IPS-18a (cell line): ENCODE measurements around the gene MCRIP2.

ENCODE experiments used
- H3K27ac ChIP-seq: one replicate; pipeline ENCODE4 v1.5.1; 2013; ENCODE audit warnings: low read length
- H3K27me3 ChIP-seq: one replicate; pipeline ENCODE4 v1.6.1; 2013; ENCODE audit warnings: mild to moderate bottlenecking, low read length; ENCODE audit not compliant: control insufficient read depth, insufficient read depth
- H3K36me3 ChIP-seq: one replicate; pipeline ENCODE4 v1.6.1; 2013; ENCODE audit warnings: low read depth, low read length; ENCODE audit not compliant: control insufficient read depth
- H3K4me1 ChIP-seq: one replicate; pipeline ENCODE4 v1.6.1; 2013; ENCODE audit warnings: low read depth, low read length; ENCODE audit not compliant: control insufficient read depth
- H3K4me3 ChIP-seq: one replicate; pipeline ENCODE4 v1.5.1; 2013; ENCODE audit warnings: low read length
- H3K9ac ChIP-seq: one replicate; pipeline ENCODE4 v1.6.1; 2013; ENCODE audit warnings: mild to moderate bottlenecking, low read length, moderate library complexity
- H3K9me3 ChIP-seq: one replicate; pipeline ENCODE4 v1.6.1; 2013; ENCODE audit warnings: low read depth, low read length; ENCODE audit not compliant: control insufficient read depth

MCRIP2 gene

GRCh38 chr16:620700-621525 lies 20.7 kb upstream of the MCRIP2 start:
- no peaks in the 10 kb centered on the region for H3K27me3 ChIP-seq
- H3K9me3 ChIP-seq: no peaks in the 10 kb centered on the region
- no peaks in the 10 kb centered on the region for H3K4me1 ChIP-seq
- H3K27ac ChIP-seq: no peak overlapping the region
- no peak overlapping the region for H3K9ac ChIP-seq
- no peaks in the 10 kb centered on the region for H3K36me3 ChIP-seq
- H3K4me3 ChIP-seq: no peak overlapping the region

- H3K27ac ChIP-seq: no peak overlapping the region
- H3K9ac ChIP-seq: no peak overlapping the region
- no peaks in the 10 kb centered on the region for H3K36me3 ChIP-seq
- H3K4me3 ChIP-seq: no peak overlapping the region
- H3K4me1 ChIP-seq: no peaks in the 10 kb centered on the region
- no peaks in the 10 kb centered on the region for H3K27me3 ChIP-seq
- no peaks in the 10 kb centered on the region for H3K9me3 ChIP-seq
Observed at GRCh38 chr16:621526-622105, 20.0 kb upstream of the MCRIP2 start.

GRCh38 chr16:622920-623280 lies 18.7 kb upstream of the MCRIP2 start:
- Histone ChIP-seq H3K36me3 (no peaks in the 10 kb centered on the region), H3K27me3 (no peaks in the 10 kb centered on the region), H3K27ac (no peak overlapping the region)

GRCh38 chr16:624526-625070 lies 17.0 kb upstream of the MCRIP2 start:
- Histone ChIP-seq H3K9me3 (no peaks in the 10 kb centered on the region), H3K27me3 (no peaks in the 10 kb centered on the region), H3K36me3 (no peaks in the 10 kb centered on the region), H3K4me3 (no peak overlapping the region), H3K9ac (no peak overlapping the region), H3K27ac (no peak overlapping the region), H3K4me1 (peaks cover 2% of the 10 kb centered on the region)

More at GRCh38 chr16:622920-623280, 18.7 kb upstream of the MCRIP2 start:
- H3K9me3 ChIP-seq: no peaks in the 10 kb centered on the region
- no peak overlapping the region for H3K9ac ChIP-seq
- no peak overlapping the region for H3K4me3 ChIP-seq
- H3K4me1 ChIP-seq: no peaks in the 10 kb centered on the region

- Histone ChIP-seq H3K9me3 (no peaks in the 10 kb centered on the region), H3K27me3 (no peaks in the 10 kb centered on the region), H3K4me1 (peaks cover 10% of the 10 kb centered on the region), H3K9ac (no peak overlapping the region), H3K36me3 (no peaks in the 10 kb centered on the region), H3K27ac (no peak overlapping the region), H3K4me3 (no peak overlapping the region)
Observed at GRCh38 chr16:625117-625976, 16.3 kb upstream of the MCRIP2 start.

GRCh38 chr16:625977-626765 lies 15.5 kb upstream of the MCRIP2 start:
- Histone ChIP-seq H3K27ac (no peak overlapping the region), H3K9me3 (no peaks in the 10 kb centered on the region), H3K4me3 (no peak overlapping the region), H3K4me1 (peaks cover 11% of the 10 kb centered on the region), H3K27me3 (no peaks in the 10 kb centered on the region), H3K9ac (no peak overlapping the region), H3K36me3 (no peaks in the 10 kb centered on the region)

- Histone ChIP-seq H3K4me3 (no peak overlapping the region), H3K9me3 (no peaks in the 10 kb centered on the region), H3K27me3 (no peaks in the 10 kb centered on the region), H3K36me3 (no peaks in the 10 kb centered on the region), H3K27ac (no peak overlapping the region), H3K4me1 (peaks cover 11% of the 10 kb centered on the region), H3K9ac (no peak overlapping the region)
Observed at GRCh38 chr16:626787-627453, 14.7 kb upstream of the MCRIP2 start.

GRCh38 chr16:627454-628239 lies 14.0 kb upstream of the MCRIP2 start:
- Histone ChIP-seq H3K9ac (no peak overlapping the region), H3K27me3 (no peaks in the 10 kb centered on the region), H3K9me3 (no peaks in the 10 kb centered on the region), H3K36me3 (no peaks in the 10 kb centered on the region), H3K4me1 (peaks cover 11% of the 10 kb centered on the region), H3K27ac (no peak overlapping the region), H3K4me3 (no peak overlapping the region)

- Histone ChIP-seq H3K36me3 (no peaks in the 10 kb centered on the region), H3K9ac (no peak overlapping the region), H3K9me3 (no peaks in the 10 kb centered on the region), H3K4me1 (peaks cover 11% of the 10 kb centered on the region), H3K27me3 (no peaks in the 10 kb centered on the region), H3K4me3 (no peak overlapping the region), H3K27ac (no peak overlapping the region)
Observed at GRCh38 chr16:628321-629061, 13.1 kb upstream of the MCRIP2 start.
